Activated T-helper 9 cell treated with anti-CD3 and anti-CD28 coated beads, Interleukin-2, amount 50 U/mL, for 16 hours (primary cell): ENCODE measurements around the gene RPL37A.
"Not testable (repeated sequence)": the region's sequence is repeated elsewhere in the genome, so short reads cannot be mapped to it uniquely, and the experiment has no call there.

Source experiments
- DNase-seq: peaks from one replicate; pipeline ENCODE4 v3.0.0-alpha.2; 2020; ENCODE audit warnings: low read depth

Gene RPL37A

GRCh38 chr2:216517447-216518225 is 19.0 kb downstream of the RPL37A start:
- DNase-seq, result no peak

- not testable (repeated sequence) for DNase-seq
Measured at GRCh38 chr2:216518566-216519119, 20.0 kb downstream of the RPL37A start.

- no peak for DNase-seq
Measured at GRCh38 chr2:216519154-216519762, 20.6 kb downstream of the RPL37A start.

- no peak for DNase-seq
Measured at GRCh38 chr2:216520112-216520511, 21.5 kb downstream of the RPL37A start.

- DNase-seq, result no peak
Measured at GRCh38 chr2:216522892-216523502, 24.4 kb downstream of the RPL37A start.

- no peak for DNase-seq
Measured at GRCh38 chr2:216525972-216526371, 27.3 kb downstream of the RPL37A start.

- no peak for DNase-seq
Measured at GRCh38 chr2:216526939-216527338, 28.3 kb downstream of the RPL37A start.

- no peak for DNase-seq
Measured at GRCh38 chr2:216527600-216527999, 29.0 kb downstream of the RPL37A start.

GRCh38 chr2:216532562-216532961 is 33.9 kb downstream of the RPL37A start:
- no peak for DNase-seq

- no peak for DNase-seq
Measured at GRCh38 chr2:216533609-216534008, 35.0 kb downstream of the RPL37A start.

- DNase-seq, result no peak
Measured at GRCh38 chr2:216534809-216535208, 36.2 kb downstream of the RPL37A start.

- no peak for DNase-seq
Measured at GRCh38 chr2:216535454-216535995, 36.9 kb downstream of the RPL37A start.

- no peak for DNase-seq
Measured at GRCh38 chr2:216536734-216537210, 38.1 kb downstream of the RPL37A start.

GRCh38 chr2:216537366-216537765 is 38.7 kb downstream of the RPL37A start:
- no peak for DNase-seq

- no peak for DNase-seq
Measured at GRCh38 chr2:216538538-216538937, 39.9 kb downstream of the RPL37A start.

- no peak for DNase-seq
Measured at GRCh38 chr2:216539120-216539519, 40.5 kb downstream of the RPL37A start.

GRCh38 chr2:216539791-216540241 is 41.2 kb downstream of the RPL37A start:
- no peak for DNase-seq

GRCh38 chr2:216540920-216541319 is 42.3 kb downstream of the RPL37A start:
- no peak for DNase-seq

- DNase-seq, result no peak
Measured at GRCh38 chr2:216541505-216541904, 42.9 kb downstream of the RPL37A start.

- no peak for DNase-seq
Measured at GRCh38 chr2:216545359-216545758, 46.7 kb downstream of the RPL37A start.

- DNase-seq, result no peak
Measured at GRCh38 chr2:216546241-216546640, 47.6 kb downstream of the RPL37A start.

- DNase-seq, result no peak
Measured at GRCh38 chr2:216546641-216547403, 48.2 kb downstream of the RPL37A start.
